Measurements from ENCODE around the gene MYZAP. TPM values are rescaled to one million over a fixed set of nuclear protein-coding genes. Genes with fewer than 3 reads are reported as not detected.

The MYZAP gene
- total RNA-seq, 3 donors from 2014 or later: 12.1 to 23.0 (median 16.7) TPM

DNA sequence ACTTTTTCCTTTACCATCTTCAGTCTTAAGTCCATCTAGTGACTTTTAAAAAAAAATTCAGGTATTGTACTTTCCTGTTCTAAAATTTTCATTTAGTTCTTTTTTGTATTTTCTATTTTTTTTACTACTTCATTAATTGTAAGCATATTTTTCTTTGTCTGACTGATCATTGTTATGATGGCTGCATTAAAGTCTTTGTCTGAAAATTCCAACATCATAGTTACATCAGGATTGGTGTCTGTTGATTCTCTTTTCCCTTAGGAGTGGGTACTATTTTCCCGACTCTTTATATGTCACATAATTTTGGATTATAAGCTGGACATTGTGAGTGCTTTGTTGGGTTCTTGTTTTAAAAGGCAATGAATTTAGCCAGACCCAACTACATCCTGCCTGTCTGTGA is 79.9 kb downstream of the MYZAP start:
- H3K4me3 ChIP-seq: no peak overlapping the region
- no peak overlapping the region for H3K27ac ChIP-seq
- H3K36me3 ChIP-seq: no peaks in the 10 kb centered on the region
- TF ChIP-seq, protein P1, sequence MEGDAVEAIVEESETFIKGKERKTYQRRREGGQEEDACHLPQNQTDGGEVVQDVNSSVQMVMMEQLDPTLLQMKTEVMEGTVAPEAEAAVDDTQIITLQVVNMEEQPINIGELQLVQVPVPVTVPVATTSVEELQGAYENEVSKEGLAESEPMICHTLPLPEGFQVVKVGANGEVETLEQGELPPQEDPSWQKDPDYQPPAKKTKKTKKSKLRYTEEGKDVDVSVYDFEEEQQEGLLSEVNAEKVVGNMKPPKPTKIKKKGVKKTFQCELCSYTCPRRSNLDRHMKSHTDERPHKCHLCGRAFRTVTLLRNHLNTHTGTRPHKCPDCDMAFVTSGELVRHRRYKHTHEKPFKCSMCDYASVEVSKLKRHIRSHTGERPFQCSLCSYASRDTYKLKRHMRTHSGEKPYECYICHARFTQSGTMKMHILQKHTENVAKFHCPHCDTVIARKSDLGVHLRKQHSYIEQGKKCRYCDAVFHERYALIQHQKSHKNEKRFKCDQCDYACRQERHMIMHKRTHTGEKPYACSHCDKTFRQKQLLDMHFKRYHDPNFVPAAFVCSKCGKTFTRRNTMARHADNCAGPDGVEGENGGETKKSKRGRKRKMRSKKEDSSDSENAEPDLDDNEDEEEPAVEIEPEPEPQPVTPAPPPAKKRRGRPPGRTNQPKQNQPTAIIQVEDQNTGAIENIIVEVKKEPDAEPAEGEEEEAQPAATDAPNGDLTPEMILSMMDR (IDR thresholded peaks at IDR 0.05): no peak
- TF ChIP-seq POLR2A (IDR thresholded peaks at IDR 0.05) (no peak), POLR2AphosphoS5 (IDR thresholded peaks at IDR 0.05) (no peak)
- intact Hi-C loops (cut with DNase I; ENCODE audit: low total_unique reads): no loop called here
- no peaks in the 10 kb centered on the region for H3K27me3 ChIP-seq
- no peaks in the 10 kb centered on the region for H3K9me3 ChIP-seq
- no peaks in the 10 kb centered on the region for H3K4me1 ChIP-seq
- DNase-seq (ENCODE audit: low spot score in 2 of 2): no peak

DNA sequence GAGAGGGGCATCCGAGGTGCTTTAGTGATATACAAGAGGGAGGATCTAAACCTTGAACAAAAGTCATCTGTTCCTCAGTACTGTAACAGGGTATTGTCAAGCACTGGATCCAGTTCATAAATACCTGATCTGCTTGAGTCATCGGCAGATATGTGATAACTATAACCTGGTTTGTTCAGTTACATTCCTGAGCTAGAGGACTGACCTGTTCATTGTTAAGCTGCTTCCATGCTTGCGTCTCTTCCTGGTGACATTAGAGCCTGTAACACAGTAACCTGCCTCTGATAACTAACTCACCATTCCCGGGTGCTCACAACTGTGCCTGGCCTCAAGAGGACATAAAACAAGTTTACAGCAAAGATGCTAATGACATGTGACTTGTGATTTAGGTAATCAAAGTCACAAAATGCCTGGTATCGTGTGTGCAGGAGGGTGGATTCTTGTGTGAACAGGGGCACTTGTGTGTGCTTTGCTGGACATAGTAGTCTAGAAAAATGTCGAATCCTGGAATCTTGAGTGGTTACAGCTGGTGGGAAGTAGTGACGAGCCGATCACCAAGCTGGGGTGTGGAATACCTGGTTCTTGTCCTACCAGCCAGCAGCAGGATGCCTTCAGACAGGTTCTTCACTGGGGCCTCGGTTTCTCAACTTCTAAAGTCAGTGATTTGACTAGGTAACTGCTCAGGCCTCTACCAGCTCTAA is 83.9 kb downstream of the MYZAP start:
- TF ChIP-seq POLR2AphosphoS5 (IDR thresholded peaks at IDR 0.05) (no peak), POLR2A (IDR thresholded peaks at IDR 0.05) (no peak)
- TF ChIP-seq, protein P1 (IDR thresholded peaks at IDR 0.05): no peak
- Histone ChIP-seq H3K9me3 (no peaks in the 10 kb centered on the region), H3K4me3 (no peak overlapping the region), H3K27ac (no peak overlapping the region), H3K36me3 (no peaks in the 10 kb centered on the region), H3K4me1 (no peaks in the 10 kb centered on the region), H3K27me3 (no peaks in the 10 kb centered on the region)
- intact Hi-C loops (cut with DNase I; ENCODE audit: low total_unique reads): no loop called here
- no peak for DNase-seq (ENCODE audit: low spot score in 2 of 2)

DNA sequence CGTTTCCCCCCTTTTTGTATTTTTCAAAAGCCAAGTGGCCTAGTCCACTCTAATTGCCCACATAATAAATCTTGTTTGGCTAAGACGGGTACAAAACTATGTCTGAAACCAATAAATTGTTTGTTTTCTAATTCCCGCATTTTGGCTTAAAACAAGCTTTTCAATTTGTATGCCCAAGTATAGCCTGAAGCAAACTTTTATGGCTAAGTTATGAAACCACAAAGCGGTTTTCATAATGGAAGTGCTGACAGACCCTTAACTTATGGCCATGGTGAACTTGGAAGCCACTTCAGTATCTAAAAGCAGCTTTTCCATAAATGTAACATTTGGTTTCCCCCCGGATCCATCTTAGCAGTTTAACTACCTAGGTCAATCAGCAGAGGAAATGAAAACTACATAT is 84.9 kb downstream of the MYZAP start:
- H3K27ac ChIP-seq: no peak overlapping the region
- H3K36me3 ChIP-seq: no peaks in the 10 kb centered on the region
- TF ChIP-seq POLR2A (IDR thresholded peaks at IDR 0.05) (no peak), POLR2AphosphoS5 (IDR thresholded peaks at IDR 0.05) (no peak)
- TF ChIP-seq, protein P1 (IDR thresholded peaks at IDR 0.05): no peak
- no peaks in the 10 kb centered on the region for H3K4me1 ChIP-seq
- H3K4me3 ChIP-seq: no peak overlapping the region
- DNase-seq (ENCODE audit: low spot score in 2 of 2): no peak
- intact Hi-C loops (cut with DNase I; ENCODE audit: low total_unique reads): no loop called here
- H3K9me3 ChIP-seq: no peaks in the 10 kb centered on the region
- no peaks in the 10 kb centered on the region for H3K27me3 ChIP-seq

DNA sequence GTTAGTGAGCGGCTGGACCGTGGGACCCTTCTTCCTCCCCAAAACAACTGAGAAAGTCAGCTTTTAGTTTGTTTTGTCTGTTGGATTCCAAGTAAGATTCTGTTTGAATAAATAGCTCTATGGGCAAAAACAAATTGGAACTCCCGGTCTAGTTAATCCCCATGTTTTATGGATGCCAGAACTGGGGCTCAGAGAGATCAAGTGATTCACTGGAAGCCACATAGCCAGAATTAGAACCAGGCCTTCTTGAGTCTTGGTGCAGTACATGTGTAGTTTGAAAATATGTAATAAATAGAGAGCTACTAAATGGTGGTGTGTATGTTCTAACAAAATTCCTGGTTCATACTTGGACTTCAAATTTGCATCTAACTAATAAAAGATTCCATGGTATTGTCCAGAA is 85.5 kb downstream of the MYZAP start:
- Histone ChIP-seq H3K27me3 (no peaks in the 10 kb centered on the region), H3K27ac (no peak overlapping the region), H3K4me1 (no peaks in the 10 kb centered on the region), H3K36me3 (no peaks in the 10 kb centered on the region), H3K4me3 (no peak overlapping the region), H3K9me3 (no peaks in the 10 kb centered on the region)
- no peak for DNase-seq (ENCODE audit: low spot score in 2 of 2)
- intact Hi-C loops (cut with DNase I; ENCODE audit: low total_unique reads): no loop called here
- TF ChIP-seq POLR2A (IDR thresholded peaks at IDR 0.05) (no peak), POLR2AphosphoS5 (IDR thresholded peaks at IDR 0.05) (no peak)
- TF ChIP-seq, protein P1 (IDR thresholded peaks at IDR 0.05): no peak

DNA sequence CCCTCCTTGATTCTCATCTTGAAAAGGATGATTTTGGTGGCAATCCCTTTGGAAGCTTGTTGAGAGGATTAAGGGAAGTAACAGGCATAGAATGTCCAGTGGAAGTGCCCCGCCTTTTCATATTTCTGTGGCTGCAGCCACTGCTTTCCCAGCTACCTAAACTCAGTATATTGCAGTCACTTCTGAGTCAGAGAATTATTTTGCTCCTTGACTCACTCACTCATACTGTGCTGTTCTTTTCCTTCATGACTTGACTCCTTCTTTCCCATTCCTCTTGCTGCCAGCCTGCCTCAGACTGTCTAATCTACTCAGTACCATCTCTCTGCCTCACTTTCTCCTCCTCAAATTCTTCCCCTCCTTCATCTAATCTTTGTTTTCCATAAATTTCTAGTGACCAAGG is 88.3 kb downstream of the MYZAP start:
- no peak overlapping the region for H3K27ac ChIP-seq
- H3K36me3 ChIP-seq: no peaks in the 10 kb centered on the region
- TF ChIP-seq, protein P1 (IDR thresholded peaks at IDR 0.05): no peak
- no peak for TF ChIP-seq POLR2A (IDR thresholded peaks at IDR 0.05)
- TF ChIP-seq POLR2AphosphoS5 (IDR thresholded peaks at IDR 0.05): no peak
- no peaks in the 10 kb centered on the region for H3K4me1 ChIP-seq
- no peak overlapping the region for H3K4me3 ChIP-seq
- intact Hi-C loops (cut with DNase I; ENCODE audit: low total_unique reads): no loop called here
- no peaks in the 10 kb centered on the region for H3K9me3 ChIP-seq
- DNase-seq (ENCODE audit: low spot score in 2 of 2): no peak
- H3K27me3 ChIP-seq: no peaks in the 10 kb centered on the region
